Progenitor cell of endocrine pancreas (in vitro differentiated cells): ENCODE results near the gene ATP13A1. TPM values are rescaled to one million over a fixed set of nuclear protein-coding genes. Genes with fewer than 3 reads are reported as not detected.
"Not testable (repeated sequence)": the region's sequence is repeated elsewhere in the genome, so short reads cannot be mapped to it uniquely, and the experiment has no call there.

Experiments
- DNase-seq: peaks from one replicate; pipeline ENCODE4 v3.0.0; 2021; ENCODE audit warnings: low spot score; ENCODE audit not compliant: unreplicated experiment
- H3K27ac Mint-ChIP-seq: 2 replicates; pipeline ENCODE4 v1.8.0; 2021; ENCODE audit warnings: mild to moderate bottlenecking, moderate library complexity, mixed read lengths
- H3K27me3 Mint-ChIP-seq: 2 replicates; pipeline ENCODE4 v1.8.0; 2021; ENCODE audit warnings: mixed read lengths
- H3K36me3 Mint-ChIP-seq: 2 replicates; pipeline ENCODE4 v1.8.0; 2022; ENCODE audit warnings: mixed read lengths; ENCODE audit not compliant: insufficient read depth
- H3K4me1 Mint-ChIP-seq: 2 replicates; pipeline ENCODE4 v1.8.0; 2021; ENCODE audit warnings: low read depth, mixed read lengths
- H3K4me3 Mint-ChIP-seq: 2 replicates; pipeline ENCODE4 v1.8.0; 2021; ENCODE audit warnings: low read depth, mild to moderate bottlenecking, moderate library complexity, mixed read lengths
- H3K9me3 Mint-ChIP-seq: 2 replicates; pipeline ENCODE4 v1.8.0; 2021; ENCODE audit warnings: low read depth, mixed read lengths
- CTCF ChIP-seq: fragments of 200-600 bp; sonication (generic); IDR thresholded peaks from one replicate; pipeline ENCODE4 v1.5.0; 2021; ENCODE audit warnings: antibody characterized with exemption, mild to moderate bottlenecking; ENCODE audit not compliant: unreplicated experiment
- total RNA-seq: library from RNA; stranded (reverse); gene quantifications from 2 replicates; pipeline ENCODE4 v1.2.1, GENCODE V29; 2021

Gene ATP13A1
- total RNA-seq, 1 donor from 2014 or later: 81.1 TPM

GRCh38 chr19:19613506-19613905 is 50.0 kb downstream of the ATP13A1 start:
- no peak overlapping the region for H3K27ac Mint-ChIP-seq
- no peak for DNase-seq
- H3K27me3 Mint-ChIP-seq: peaks cover 10% of the 10 kb centered on the region
- no peaks in the 10 kb centered on the region for H3K36me3 Mint-ChIP-seq
- TF ChIP-seq CTCF: no peak
- no peak overlapping the region for H3K4me3 Mint-ChIP-seq
- peaks cover 1% of the 10 kb centered on the region for H3K4me1 Mint-ChIP-seq
- no peaks in the 10 kb centered on the region for H3K9me3 Mint-ChIP-seq

GRCh38 chr19:19610376-19611202 is 52.9 kb downstream of the ATP13A1 start:
- Mint-ChIP-seq H3K27me3 (no peaks in the 10 kb centered on the region), H3K27ac (no peak overlapping the region), H3K36me3 (no peaks in the 10 kb centered on the region), H3K4me3 (no peak overlapping the region), H3K9me3 (no peaks in the 10 kb centered on the region), H3K4me1 (peaks cover 1% of the 10 kb centered on the region)
- no peak for TF ChIP-seq CTCF
- DNase-seq: no peak

DNA sequence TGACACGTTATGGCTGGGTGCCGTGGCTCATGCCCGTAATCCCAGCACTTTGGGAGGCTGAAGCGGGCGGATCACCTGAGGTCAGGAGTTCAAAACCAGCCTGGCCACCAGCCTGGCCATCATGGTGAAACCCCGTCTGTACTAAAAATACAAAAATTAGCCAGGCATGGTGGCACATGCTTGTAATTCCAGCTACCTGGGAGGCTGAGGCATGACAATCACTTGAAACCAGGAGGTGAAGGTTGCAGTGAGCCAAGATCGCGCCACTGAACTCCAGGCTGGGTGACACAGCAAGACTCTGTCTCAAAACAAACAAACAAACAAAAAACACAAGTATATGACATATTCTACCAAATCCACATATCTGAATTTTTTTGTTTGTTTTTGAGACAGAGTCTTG is 56.8 kb downstream of the ATP13A1 start:
- not testable (repeated sequence) for DNase-seq, H3K27ac Mint-ChIP-seq, H3K4me1 Mint-ChIP-seq, H3K36me3 Mint-ChIP-seq, H3K9me3 Mint-ChIP-seq, H3K4me3 Mint-ChIP-seq, H3K27me3 Mint-ChIP-seq

DNA sequence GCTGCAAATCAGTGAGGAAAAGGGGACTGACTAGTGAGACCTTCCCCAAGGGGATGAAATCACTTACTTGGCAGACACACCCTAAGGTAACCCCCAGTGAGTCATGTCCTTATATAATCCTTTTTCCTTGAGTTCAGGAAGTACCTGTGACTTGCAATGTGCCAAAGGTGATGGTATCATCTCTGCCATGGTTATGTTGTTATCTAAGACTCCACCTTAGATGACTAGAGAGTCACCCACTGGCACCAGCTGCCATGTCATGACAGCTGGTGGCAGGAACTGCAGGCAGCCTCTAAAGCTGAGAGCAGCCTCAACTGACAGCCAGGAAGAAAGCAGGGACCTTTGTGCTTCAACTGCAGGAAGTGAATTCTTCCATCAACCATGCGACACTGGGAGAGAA is 57.5 kb downstream of the ATP13A1 start:
- no peaks in the 10 kb centered on the region for H3K27me3 Mint-ChIP-seq
- H3K9me3 Mint-ChIP-seq: no peaks in the 10 kb centered on the region
- DNase-seq: no peak
- H3K27ac Mint-ChIP-seq: no peak overlapping the region
- no peaks in the 10 kb centered on the region for H3K36me3 Mint-ChIP-seq
- no peak for TF ChIP-seq CTCF
- H3K4me3 Mint-ChIP-seq: no peak overlapping the region
- H3K4me1 Mint-ChIP-seq: no peaks in the 10 kb centered on the region

DNA sequence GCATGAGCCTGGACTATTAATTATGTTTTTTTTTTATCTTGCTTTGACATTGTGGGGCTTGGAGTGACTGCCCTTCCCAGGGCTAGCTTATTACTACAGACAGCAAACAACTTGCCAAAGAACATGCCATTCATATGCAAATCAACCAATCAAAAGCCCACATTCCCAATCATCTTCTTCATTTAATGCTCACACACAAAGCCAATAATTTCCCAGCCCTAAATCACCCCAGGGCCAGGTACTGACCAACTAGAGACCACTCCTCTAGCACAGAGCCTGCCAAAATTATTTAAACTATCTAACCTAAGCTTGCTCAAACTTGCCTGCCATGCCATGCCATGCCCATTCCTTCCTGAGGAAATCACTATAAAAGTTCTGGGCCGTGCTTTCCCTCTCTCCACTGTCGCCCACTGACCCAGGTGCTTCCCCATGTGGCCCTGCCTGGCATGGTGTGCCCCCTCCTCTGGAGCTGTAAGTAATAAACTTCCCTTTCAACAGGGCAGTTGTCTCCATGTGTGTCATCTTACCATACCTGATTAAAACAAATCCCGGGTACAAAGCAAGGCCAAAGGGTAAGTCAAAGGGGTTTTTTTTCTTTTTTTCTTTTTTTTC is 60.7 kb downstream of the ATP13A1 start:
- Mint-ChIP-seq H3K27me3 (no peaks in the 10 kb centered on the region), H3K4me1 (no peaks in the 10 kb centered on the region), H3K4me3 (no peak overlapping the region), H3K9me3 (no peaks in the 10 kb centered on the region), H3K36me3 (no peaks in the 10 kb centered on the region), H3K27ac (no peak overlapping the region)
- TF ChIP-seq CTCF: no peak
- no peak for DNase-seq
